K562 (cell line): ENCODE data around the gene TCAP. TPM values are rescaled to one million over a fixed set of nuclear protein-coding genes. Genes with fewer than 3 reads are reported as not detected.

ENCODE experiments used
- ATAC-seq: fragments of 200-7000 bp; cut with Tn5 transposase; 3 replicates; pipeline ENCODE4 v1.9.1; 2020; ENCODE audit warnings: moderate library complexity
- BruUV-seq: library from RNA; stranded (reverse); fragments of 400-500 nt; replicated peaks from 2 replicates; lab custom pipeline; 2021; lab: Mats Ljungman, UMichigan
- CTCF ChIA-PET: fragments of 300-600 bp; formaldehyde crosslinking; extraction: SDS; loops from one replicate; lab custom pipeline; 2021; ENCODE audit warnings: low intra/inter-chr PET ratio; lab: Yijun Ruan, JAX
- POLR2A ChIA-PET: fragments of 300-600, 350-650 bp; sonication (Branson Sonifier 250); formaldehyde crosslinking; extraction: SDS; loops from one replicate; lab custom pipeline; 2021; ENCODE audit warnings: antibody characterized with exemption, inconsistent platforms; lab: Yijun Ruan, JAX
- DNase-seq, 4 experiments: peaks; one replicate each; pipeline versions ENCODE4 v3.0.0 to v3.0.0-alpha.2; 2011 to 2018; ENCODE audit warnings: low spot score in 3 of 4, mixed read lengths in 3 of 4; ENCODE audit errors: extremely low read depth in 1 of 4
- FAIRE-seq: peaks from 2 replicates; lab custom pipeline; 2011; peaks lifted over from hg19 to GRCh38; lab: Jason Lieb, UNC
- H2AFZ ChIP-seq: 2 replicates; pipeline ENCODE4 v1.6.0; 2011; ENCODE audit warnings: low read depth, low read length, control low read depth, inconsistent platforms
- H3K27ac ChIP-seq: fragments of 200-600 bp; 3 replicates; pipeline ENCODE4 v1.8.0; 2011; ENCODE audit warnings: low read depth, mild to moderate bottlenecking, control low read depth, inconsistent platforms, low read length, moderate library complexity, mixed read lengths; ENCODE audit errors: extremely low read depth
- H3K27me3 ChIP-seq, 2 experiments: fragments of 300-600 bp in 1 of 2; 2 replicates in 1 of 2; 3 replicates in 1 of 2; pipeline versions ENCODE4 v1.6.0 to v1.8.0; 2011; ENCODE audit warnings: inconsistent platforms in 2 of 2, low read length in 2 of 2, mild to moderate bottlenecking in 1 of 2, mixed read lengths in 1 of 2, moderate library complexity in 1 of 2; ENCODE audit not compliant: control insufficient read depth in 2 of 2, insufficient read depth in 2 of 2
- H3K36me3 ChIP-seq: fragments of 300-600 bp; 3 replicates; pipeline ENCODE4 v1.8.0; 2011; ENCODE audit warnings: mild to moderate bottlenecking, low read length, inconsistent platforms; ENCODE audit not compliant: control insufficient read depth, insufficient read depth
- H3K4me1 ChIP-seq, 2 experiments: fragments of 200-600 bp in 1 of 2; replicated peaks in 1 of 2; 2 replicates in 1 of 2; 3 replicates in 1 of 2; pipeline versions ENCODE4 v1.5.1 to v1.8.0; 2011; ENCODE audit warnings: inconsistent platforms in 2 of 2, low read length in 2 of 2, mild to moderate bottlenecking in 1 of 2, mixed read lengths in 1 of 2, moderate library complexity in 1 of 2; ENCODE audit not compliant: control insufficient read depth in 2 of 2, insufficient read depth in 2 of 2
- H3K4me2 ChIP-seq: 2 replicates; pipeline ENCODE4 v1.6.1; 2011; ENCODE audit warnings: low read length, control low read depth, inconsistent platforms, mixed read lengths; ENCODE audit not compliant: insufficient read depth
- H3K4me3 ChIP-seq: fragments of 200-600 bp; sonication (generic), shearing (Covaris generic); 2 replicates; pipeline ENCODE4 v1.5.1; 2016; ENCODE audit warnings: control low read depth, inconsistent platforms
- H3K79me2 ChIP-seq: fragments of 200-600 bp; 3 replicates; pipeline ENCODE4 v1.8.0; 2011; ENCODE audit warnings: low read length, inconsistent platforms; ENCODE audit not compliant: control insufficient read depth, insufficient read depth
- H3K9ac ChIP-seq, 2 experiments: 2 replicates each; pipeline versions ENCODE4 v1.6.0 to v1.6.1; 2011; ENCODE audit warnings: low read depth in 2 of 2, low read length in 2 of 2, control low read depth in 1 of 2, inconsistent platforms in 1 of 2, mild to moderate bottlenecking in 1 of 2, mixed read lengths in 1 of 2; ENCODE audit not compliant: insufficient read depth in 1 of 2
- H3K9me1 ChIP-seq: one replicate; pipeline ENCODE4 v1.6.0; 2011; ENCODE audit warnings: inconsistent platforms, mild to moderate bottlenecking, low read length, moderate library complexity; ENCODE audit not compliant: control insufficient read depth, insufficient read depth
- H3K9me3 ChIP-seq: replicated peaks from 2 replicates; pipeline ENCODE4 v1.5.1; 2011; ENCODE audit warnings: low read depth, low read length, inconsistent platforms; ENCODE audit not compliant: control insufficient read depth, insufficient read depth
- H4K20me1 ChIP-seq: replicated peaks from 2 replicates; pipeline ENCODE4 v1.6.1; 2011; ENCODE audit warnings: low read length, inconsistent platforms, mixed read lengths; ENCODE audit not compliant: control insufficient read depth, insufficient read depth
- BCOR ChIP-seq: fragments of 450-650 bp; IDR thresholded peaks from 2 replicates; pipeline ENCODE4 v1.6.1; 2016
- ESRRA ChIP-seq: fragments of 450-650 bp; IDR thresholded peaks from 2 replicates; pipeline ENCODE4 v1.6.1; 2014; ENCODE audit warnings: low read depth, mild to moderate bottlenecking, moderate library complexity, borderline replicate concordance
- KDM1A ChIP-seq, 2 experiments: fragments of 450-650 bp; IDR thresholded peaks; 2 replicates each; pipeline ENCODE4 v1.6.1; 2016; ENCODE audit warnings: mild to moderate bottlenecking in 2 of 2
- RBM25 ChIP-seq: fragments of 200-400 bp; formaldehyde crosslinking; IDR thresholded peaks from 2 replicates; pipeline ENCODE4 v1.6.1; 2018; ENCODE audit warnings: low read length, low read depth, moderate library complexity; ENCODE audit not compliant: severe bottlenecking
- RCOR1 ChIP-seq, 2 experiments: IDR thresholded peaks; 2 replicates each; pipeline ENCODE4 v1.6.1; 2012; ENCODE audit warnings: low read depth in 2 of 2, low read length in 2 of 2, borderline replicate concordance in 1 of 2, improper control_type of control experiment in 1 of 2
- SMARCA5 ChIP-seq: fragments of 450-650 bp; IDR thresholded peaks from 2 replicates; pipeline ENCODE4 v1.6.1; 2016
- SPI1 ChIP-seq: IDR thresholded peaks from 2 replicates; pipeline ENCODE4 v1.6.1; 2011; ENCODE audit warnings: low read depth, low read length, control low read depth, borderline replicate concordance
- XRCC5 ChIP-seq: fragments of 200-400 bp; formaldehyde crosslinking; IDR thresholded peaks from 2 replicates; pipeline ENCODE4 v1.6.1; 2017; ENCODE audit warnings: low read depth, mild to moderate bottlenecking, low read length
- ZBTB12 ChIP-seq: fragments of 250-450 bp; sonication (Bioruptor Pico); IDR thresholded peaks from 2 replicates; pipeline ENCODE4 v1.4.0; 2020
- ZBTB17 ChIP-seq: fragments of 450-650 bp; formaldehyde crosslinking; IDR thresholded peaks from 2 replicates; pipeline ENCODE4 v1.4.0; 2020; ENCODE audit warnings: mild to moderate bottlenecking
- WGBS: fragments of 100-300 bp; shearing (Covaris generic); methylation state at CpG from one replicate; pipeline ENCODE4 v1.1.6; 2016; ENCODE audit warnings: low coverage, mixed read lengths; ENCODE audit not compliant: insufficient coverage; ENCODE audit errors: missing lambda C conversion rate; 5-methylcytosine and 5-hydroxymethylcytosine counted together
- in situ Hi-C: fragments of 300-500 bp; cut with MboI; formaldehyde crosslinking; loops from 4 replicates; pipeline ENCODE4 v1.15.0; 2018; ENCODE audit warnings: inconsistent platforms, mixed read lengths
- intact Hi-C: fragments of 100-400 bp; cut with micrococcal nuclease; formaldehyde crosslinking; loops from 2 replicates; pipeline ENCODE4 v1.14.2; 2022
- polyA plus RNA-seq, 8 experiments: library from polyadenylated mRNA; depleted of rRNA in 4 of 8; stranded (reverse) in 5 of 8; unstranded in 3 of 8; fragments of >200 nt; fragmentation: Nextera tagmentation in 2 of 8; fragmentation: Illumina TruSeq in 1 of 8; extraction: Ambion mirVana in 2 of 8; extraction: Trizol in 1 of 8; gene quantifications; 2 replicates each; pipeline versions ENCODE4 v1.2.1 to v1.2.3, GENCODE V29; 2011 to 2014; ENCODE audit warnings: inconsistent platforms in 1 of 8, missing spikeins in 1 of 8
- total RNA-seq, 7 experiments: library from RNA; depleted of rRNA in 6 of 7; stranded (reverse); fragments of >200 nt in 6 of 7; fragmentation: Illumina TruSeq in 2 of 7; extraction: Trizol in 2 of 7; gene quantifications; 2 replicates each; pipeline versions ENCODE4 v1.2.1 to v1.2.3, GENCODE V29; 2011 to 2021; ENCODE audit warnings: low replicate concordance in 1 of 7

TCAP gene
- total and polyA plus RNA-seq, 9 of the 15 experiments (the other 6 are each of a cell fraction or from before 2014, with no cell fraction given): 0.33 to 1.4 (median 0.82) TPM; not detected in 2

- TF ChIP-seq ZBTB12 (CRISPR knock-in tag) (no peak), ESRRA (peak; percentile 70), RCOR1 (IDR thresholded peaks at IDR 0.05; ENCODE audit: borderline replicate concordance in 1 of 2, low read depth in 2 of 2, low read length in 2 of 2) (0 out of 4 replicates have a peak, but pooled peaks of 1 of the 2 experiments have one; percentile 36)
Measured at GRCh38 chr17:39641883-39642282, 23.3 kb upstream of the TCAP start (continued).

GRCh38 chr17:39642291-39643074, 22.7 kb upstream of the TCAP start:
- Histone ChIP-seq H3K27me3 (no peaks in the 10 kb centered on the region), H3K4me2 (no peak overlapping the region), H2AFZ (no peak overlapping the region), H3K27ac (no peak overlapping the region), H3K4me1 (peaks cover 61 to 64% of the 10 kb centered on the region in 2 experiments), H3K9me1 (no peaks in the 10 kb centered on the region), H3K36me3 (peaks cover 11% of the 10 kb centered on the region; the same call in 2 of the 3 replicates), H3K79me2 (peaks cover 87% of the 10 kb centered on the region), H3K4me3 (no peak overlapping the region), H3K9ac (peak overlapping the region in 1 of 2 experiments; percentile 22; a peak in 2 of 4 replicates), H3K9me3 (no peaks in the 10 kb centered on the region), H4K20me1 (peaks cover 29% of the 10 kb centered on the region)
- intact Hi-C loops (no loop called here), in situ Hi-C loops (no loop called here)
- ATAC-seq: no peak
- FAIRE-seq: no peak
- no TSS peak for BruUV-seq
- WGBS: 77% methylated on average over 9 of the region's 9 CpGs
- POLR2A ChIA-PET: interaction anchor here (0.6 to 1.4 kb wide), 3 partner anchors 11 to 24 kb away, joined by 3 to 4 read pairs (median 4); no protein-coding TSS in a partner anchor
- DNase-seq: no peak
- TF ChIP-seq SPI1 (peak; percentile 40; the same call in 1 of the 2 replicates), ZBTB17 (CRISPR knock-in tag) (no peak), BCOR (peak; percentile 68; the same call in 1 of the 2 replicates), RBM25 (peak; percentile 62), SMARCA5 (peak; percentile 52; the same call in 1 of the 2 replicates), XRCC5 (no peak), KDM1A (IDR thresholded peaks at IDR 0.05) (0 out of 4 replicates have a peak, but pooled peaks of 1 of the 2 experiments have one; percentile 29), RCOR1 (IDR thresholded peaks at IDR 0.05; ENCODE audit: borderline replicate concordance in 1 of 2, low read depth in 2 of 2, low read length in 2 of 2) (0 out of 4 replicates have a peak, but pooled peaks of 1 of the 2 experiments have one; percentile 6)
- CTCF ChIA-PET: no interaction called here
